HG03439 (cell line): ENCODE data around the gene P2RY1.
"Not testable (repeated sequence)": the region's sequence is repeated elsewhere in the genome, so short reads cannot be mapped to it uniquely, and the experiment has no call there.

Experiments used
- ATAC-seq: cut with Tn5 transposase; IDR thresholded peaks from one replicate; pipeline ENCODE4 v1.9.1; 2021; ENCODE audit warnings: mild to moderate bottlenecking, moderate library complexity; ENCODE audit not compliant: unreplicated experiment

P2RY1 gene

DNA sequence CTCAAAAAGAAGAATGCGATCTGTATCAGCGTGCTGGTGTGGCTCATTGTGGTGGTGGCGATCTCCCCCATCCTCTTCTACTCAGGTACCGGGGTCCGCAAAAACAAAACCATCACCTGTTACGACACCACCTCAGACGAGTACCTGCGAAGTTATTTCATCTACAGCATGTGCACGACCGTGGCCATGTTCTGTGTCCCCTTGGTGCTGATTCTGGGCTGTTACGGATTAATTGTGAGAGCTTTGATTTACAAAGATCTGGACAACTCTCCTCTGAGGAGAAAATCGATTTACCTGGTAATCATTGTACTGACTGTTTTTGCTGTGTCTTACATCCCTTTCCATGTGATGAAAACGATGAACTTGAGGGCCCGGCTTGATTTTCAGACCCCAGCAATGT, 1.3 kb downstream of the P2RY1 start:
- no peak for ATAC-seq

DNA sequence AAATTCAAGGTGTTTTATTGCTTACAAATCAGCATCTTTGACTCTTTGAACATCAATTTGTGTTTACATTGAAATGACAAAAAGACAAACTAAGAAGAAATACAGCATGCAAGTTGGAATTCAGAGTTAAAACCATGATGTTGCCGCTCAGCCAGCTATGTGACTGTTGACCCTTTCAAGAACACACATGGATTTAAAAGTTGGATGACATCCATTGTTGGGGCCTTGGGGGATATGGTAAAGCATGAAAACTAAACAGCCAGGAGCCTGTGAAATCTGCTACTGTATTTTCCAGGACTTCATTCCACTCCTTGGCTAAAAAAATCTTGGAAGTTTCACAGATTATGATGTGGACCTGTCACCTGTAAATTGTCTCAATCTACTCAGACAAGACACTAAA, 4.6 kb downstream of the P2RY1 start:
- no peak for ATAC-seq

DNA sequence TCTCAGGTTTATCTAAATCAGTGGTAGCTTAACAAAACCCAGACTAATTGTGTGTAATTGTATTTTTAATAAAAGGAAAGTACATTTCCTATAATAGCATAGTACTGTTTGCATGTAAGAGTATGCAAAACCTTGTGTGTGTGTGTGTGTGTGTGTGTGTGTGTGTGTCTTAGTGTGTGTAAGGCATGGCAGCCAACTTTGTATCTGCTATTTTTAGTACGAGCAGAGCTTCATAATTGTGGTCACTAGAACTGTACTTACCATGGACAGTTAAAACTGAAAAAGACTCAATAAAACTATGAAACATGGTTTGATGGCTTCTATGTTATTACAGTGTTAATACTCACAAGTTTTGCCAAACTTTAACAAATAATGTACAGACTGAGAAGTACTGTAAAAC, 6.2 kb downstream of the P2RY1 start:
- ATAC-seq, result no peak

DNA sequence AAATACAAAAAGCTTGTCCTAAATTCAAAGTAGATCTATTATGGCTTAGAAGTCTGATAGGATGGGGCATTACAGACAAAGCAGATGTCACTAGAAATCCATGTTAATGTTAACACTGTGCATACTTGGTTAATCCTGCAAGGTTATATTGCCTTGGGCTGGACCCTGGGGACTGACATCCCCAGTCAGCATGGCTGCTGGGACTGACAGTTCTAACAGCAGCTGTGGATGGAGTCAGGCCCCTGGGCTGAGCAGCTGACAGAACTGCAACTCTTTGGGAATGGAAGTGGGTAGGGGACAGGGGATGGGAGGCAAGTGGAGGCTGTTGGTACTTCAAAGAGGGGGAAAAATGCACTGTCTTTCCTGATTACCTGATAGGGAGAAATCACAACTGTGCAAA, 7.5 kb downstream of the P2RY1 start:
- ATAC-seq, result no peak

DNA sequence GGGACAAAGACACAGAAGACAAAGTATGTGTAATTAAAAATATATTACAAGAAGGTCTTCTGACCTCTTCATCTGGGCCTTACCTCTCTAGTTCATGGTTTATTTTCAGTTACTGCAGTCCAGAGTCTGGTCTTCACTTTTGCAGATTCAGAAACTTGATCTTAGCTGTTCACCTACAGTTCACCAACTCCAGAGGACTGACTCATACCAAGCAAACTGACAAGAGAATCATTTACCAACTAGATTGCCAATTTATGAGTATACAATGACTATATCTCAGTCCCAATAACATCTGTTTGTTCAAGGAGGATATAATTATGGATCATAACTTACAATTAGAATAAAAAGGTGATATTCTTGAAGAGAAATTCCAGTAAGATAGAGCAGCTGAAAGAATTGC, 9.0 kb downstream of the P2RY1 start:
- no peak for ATAC-seq

DNA sequence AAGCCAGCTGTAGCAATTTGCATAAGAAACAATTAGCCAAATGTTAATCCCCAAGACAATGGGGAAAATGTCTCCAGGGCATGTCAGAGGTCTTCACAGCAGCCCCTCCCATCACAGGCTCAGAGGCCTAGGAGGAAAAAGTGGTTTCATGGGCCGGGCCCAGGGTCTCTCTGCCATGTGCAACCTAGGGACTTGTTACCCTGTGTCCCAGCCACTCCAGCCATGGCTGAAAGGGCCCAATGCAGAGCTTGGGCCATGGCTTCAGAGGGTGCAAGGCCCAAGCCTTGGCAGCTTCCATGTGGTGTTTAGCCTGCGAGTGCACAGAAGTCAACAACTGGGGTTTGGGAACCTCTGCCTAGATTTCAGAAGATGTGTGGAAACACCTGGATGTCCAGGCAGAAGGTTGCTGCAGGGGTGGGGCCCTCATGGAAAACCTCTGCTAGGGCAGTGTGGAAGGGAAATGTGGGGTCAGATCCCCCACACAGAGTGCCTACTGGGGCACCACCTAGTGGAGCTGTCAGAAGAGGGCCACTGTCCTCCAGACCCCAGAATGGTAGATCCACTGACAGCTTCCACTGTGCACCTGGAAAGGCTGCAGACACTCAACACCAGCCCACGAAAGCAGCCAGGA, 11.8 kb downstream of the P2RY1 start:
- not testable (repeated sequence) for ATAC-seq

DNA sequence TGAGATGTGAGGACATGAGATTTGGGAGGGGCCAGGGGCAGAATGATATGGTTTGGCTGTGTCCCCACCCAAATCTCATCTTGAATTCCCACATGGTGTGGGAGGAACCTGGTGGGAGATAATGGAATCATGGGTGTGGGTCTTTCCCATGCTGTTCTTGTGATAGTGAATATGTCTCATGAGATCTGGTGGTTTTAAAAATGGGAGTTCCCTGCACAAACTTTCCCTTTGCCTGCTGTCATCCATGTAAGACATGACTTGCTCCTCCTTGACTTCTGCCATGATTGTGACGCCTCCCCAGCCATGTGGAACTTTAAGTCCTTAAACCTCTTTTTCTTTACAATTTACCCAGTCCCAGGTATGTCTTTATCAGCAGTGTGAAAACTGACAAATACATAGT, 12.7 kb downstream of the P2RY1 start:
- not testable (repeated sequence) for ATAC-seq

DNA sequence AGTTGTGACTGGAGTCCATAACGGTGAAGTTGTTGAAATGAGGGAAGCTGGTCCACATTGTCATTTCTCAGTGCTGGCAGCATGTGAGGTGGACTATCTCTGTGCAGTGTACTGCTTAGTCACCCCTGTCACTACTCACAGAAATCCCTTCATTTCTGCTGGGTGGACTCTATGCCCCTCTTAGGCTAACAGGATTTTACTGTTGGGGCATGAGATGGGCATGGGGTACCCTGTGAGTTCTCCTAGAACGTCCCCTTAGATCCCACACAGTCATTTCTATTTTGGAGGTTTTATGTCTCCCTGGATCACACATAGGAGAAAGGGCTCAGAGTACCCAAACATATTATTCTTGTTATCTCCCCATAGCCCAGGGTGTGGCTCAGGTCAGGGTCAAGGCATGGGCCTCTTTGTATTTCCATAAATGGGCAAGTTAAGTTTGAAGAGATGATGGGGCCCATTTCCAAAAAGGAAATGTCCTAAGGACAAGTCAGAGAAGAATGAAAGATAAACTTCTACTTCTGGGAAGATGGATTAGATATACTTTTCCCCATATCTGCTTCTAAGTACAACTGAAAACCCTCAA, 15.2 kb downstream of the P2RY1 start:
- no peak for ATAC-seq

DNA sequence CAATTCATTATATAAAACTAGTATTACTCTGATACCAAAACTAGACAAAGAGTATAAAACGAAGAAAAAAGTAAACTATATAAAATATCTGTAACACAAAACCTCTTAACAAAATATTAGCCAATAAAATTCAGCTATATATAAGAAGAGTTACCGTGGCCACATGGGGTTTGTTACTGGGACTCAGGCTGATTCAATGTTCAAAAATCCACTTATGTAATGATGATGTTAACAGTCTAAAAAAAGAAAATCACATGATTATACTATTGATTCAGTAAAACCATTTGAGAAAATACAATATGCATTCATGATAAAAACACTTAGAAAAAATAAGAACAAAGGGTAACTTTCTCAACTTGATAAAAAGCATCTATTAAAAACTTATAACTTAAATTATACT, 18.3 kb downstream of the P2RY1 start:
- ATAC-seq, result no peak

DNA sequence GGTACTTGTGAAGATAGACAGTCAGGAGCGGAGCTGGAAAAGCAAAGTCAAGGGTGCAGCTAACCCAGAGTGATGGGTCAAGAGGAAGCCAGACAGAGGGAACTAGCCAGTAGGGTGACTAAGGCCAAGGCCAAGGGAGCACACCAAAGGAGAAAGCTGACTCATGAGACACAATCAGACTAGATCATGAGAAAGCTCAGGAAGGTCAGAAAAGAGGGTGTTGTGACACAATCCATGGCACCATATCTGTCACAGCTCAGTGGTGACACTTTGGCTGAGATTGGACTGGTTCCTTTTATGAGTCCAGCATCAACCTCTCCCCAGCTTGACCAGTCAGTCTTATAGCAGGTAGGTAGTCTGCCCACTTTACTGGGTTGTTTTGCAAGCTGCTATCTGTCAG, 22.2 kb downstream of the P2RY1 start:
- no peak for ATAC-seq

DNA sequence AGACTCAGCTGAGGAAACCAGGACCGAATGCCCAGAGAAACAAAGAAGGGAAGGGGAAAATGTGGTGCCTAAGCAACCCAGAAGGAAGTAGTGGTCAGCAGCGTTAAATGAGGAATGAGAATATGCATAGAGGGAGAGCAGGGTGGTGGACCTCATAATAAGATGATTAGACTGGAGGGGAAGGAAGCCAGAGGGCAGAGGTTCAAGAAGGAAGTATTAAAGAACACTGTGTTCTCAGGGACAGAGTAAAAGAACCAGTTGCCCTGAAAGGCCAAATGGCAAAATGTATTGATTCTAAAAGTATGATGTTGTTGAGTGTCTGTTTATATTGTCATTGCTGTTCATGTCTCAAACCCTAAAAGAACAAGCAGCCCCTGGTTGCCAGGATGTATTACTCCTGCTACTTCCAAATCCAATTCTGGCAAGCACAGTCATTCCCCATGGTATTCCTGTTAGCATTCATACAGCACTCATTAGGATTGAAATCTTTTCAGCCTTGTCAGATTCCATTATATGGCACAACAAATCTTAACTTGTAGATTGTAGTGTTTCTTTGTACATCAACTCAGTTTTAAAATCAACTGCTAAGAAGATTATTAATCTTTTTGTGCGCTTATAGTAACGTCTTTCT, 23.4 kb downstream of the P2RY1 start:
- ATAC-seq, result no peak

DNA sequence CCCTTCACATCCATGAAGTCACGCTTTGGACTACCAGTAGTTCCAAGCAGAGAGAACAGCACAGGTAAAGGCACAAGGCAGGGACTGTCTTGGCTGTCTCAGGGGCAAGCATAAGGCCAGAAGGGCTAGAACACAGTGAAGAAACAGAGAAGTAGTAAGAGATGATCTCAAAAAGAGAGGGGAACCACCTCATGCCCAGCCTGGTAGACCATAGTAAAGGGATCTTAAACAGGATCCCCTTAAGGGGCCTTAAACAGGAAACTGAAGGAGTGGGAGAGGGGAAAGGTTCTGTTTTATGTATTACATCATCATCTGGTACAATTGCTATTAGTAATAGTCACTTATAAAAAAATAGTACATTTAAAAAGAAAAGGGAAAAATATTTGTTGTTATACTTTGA, 25.8 kb downstream of the P2RY1 start:
- ATAC-seq, result no peak

DNA sequence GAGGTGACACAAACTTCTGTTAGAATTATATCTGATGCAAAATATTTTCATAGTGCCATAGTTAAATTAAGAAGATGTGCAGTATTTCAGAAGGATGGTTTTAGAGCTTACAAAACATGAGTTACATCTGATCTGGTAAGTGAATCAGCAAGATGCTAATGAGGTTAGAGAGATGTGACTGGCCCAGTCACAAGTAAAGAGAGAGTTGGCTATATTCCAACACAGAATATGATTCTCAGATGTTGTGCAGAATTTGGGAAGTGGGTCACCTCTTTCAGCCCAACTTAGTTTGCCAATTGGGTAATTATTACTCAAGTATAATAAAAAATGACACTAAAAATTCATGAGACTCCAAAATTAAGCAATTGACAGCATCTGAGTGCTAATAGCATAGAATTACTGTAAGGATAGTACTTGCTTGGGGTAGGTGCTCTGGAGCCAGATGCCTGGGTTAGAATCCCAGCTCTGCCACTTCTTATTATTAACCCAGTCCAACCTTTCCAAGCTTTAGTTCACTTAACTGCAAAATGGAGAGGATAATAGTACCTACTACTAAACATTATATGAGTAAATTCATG, 30.8 kb downstream of the P2RY1 start:
- ATAC-seq, result no peak

DNA sequence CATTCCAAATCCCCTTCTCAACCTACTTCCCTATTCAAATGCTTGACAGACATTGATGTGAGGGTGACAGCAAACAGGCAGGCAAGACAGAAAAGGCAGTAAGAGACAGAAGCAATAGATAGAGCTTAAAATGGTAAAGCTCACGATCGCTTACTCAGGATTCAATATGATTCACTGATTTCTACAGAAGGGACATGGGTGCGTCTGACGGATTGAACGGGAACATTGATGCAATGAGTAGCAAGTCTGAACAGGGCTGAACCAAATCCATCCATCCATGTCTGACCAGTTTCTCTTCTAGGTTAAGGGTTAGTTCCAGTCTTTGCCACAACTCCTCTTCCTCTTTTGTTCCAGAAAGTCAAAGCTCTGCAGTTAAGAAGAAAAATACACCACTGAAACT, 35.1 kb downstream of the P2RY1 start:
- no peak for ATAC-seq

DNA sequence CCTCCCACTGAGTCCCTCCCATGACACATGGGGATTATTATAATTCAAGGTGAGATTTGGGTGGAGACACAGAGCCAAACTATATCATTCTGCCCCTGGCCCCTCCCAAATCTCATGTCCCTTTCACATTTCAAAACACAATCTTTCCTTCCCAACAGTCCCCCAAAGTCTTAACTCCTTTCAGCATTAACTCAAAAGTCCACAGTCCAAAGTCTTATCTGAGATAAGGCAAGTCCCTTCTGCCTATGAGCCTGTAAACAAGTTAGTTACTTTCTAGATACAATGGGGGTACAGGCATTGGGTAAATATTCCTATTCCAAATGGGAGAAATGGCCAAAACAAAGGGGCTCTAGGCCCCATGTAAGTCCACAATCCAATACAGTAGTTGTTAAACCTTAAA, 38.4 kb downstream of the P2RY1 start:
- ATAC-seq, result not testable (repeated sequence)

DNA sequence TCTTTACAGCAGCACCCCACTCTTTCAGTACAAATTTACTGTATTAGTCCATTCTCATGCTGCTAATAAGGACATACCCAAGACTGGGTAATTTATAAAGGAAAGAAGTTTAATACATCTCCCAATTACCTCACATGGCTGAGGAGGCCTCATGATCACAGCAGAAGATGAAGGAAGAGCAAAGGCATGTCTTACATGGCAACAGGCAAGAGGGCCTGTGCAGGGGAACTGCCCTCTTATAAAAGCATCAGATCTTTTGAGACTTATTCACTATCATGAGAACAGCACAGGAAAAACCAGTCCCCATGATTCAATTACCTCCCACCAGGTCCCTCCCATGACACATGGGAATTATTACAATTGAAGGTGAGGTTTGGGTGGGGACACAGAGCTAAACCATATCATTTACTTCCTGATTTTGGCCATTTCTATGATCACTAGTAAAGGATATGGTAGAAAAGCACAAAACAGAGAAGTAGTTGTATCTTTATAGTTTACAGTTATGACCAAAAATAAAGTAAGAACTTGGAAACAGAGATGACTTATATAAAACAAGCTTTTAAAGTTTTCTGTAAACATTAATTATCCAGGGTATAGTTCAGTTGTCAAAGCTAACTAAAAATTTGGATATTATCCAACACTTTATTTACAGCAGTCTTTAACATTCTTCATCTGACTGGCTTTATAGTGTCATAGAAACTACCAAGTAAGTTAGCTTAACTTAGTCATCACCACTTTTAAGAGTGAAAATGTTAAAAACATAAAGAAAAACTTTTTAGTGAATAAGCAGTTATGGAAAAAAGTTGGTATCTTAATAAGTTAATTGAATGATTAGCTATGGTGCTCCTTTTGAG, 40.2 kb downstream of the P2RY1 start:
- ATAC-seq, result no peak

DNA sequence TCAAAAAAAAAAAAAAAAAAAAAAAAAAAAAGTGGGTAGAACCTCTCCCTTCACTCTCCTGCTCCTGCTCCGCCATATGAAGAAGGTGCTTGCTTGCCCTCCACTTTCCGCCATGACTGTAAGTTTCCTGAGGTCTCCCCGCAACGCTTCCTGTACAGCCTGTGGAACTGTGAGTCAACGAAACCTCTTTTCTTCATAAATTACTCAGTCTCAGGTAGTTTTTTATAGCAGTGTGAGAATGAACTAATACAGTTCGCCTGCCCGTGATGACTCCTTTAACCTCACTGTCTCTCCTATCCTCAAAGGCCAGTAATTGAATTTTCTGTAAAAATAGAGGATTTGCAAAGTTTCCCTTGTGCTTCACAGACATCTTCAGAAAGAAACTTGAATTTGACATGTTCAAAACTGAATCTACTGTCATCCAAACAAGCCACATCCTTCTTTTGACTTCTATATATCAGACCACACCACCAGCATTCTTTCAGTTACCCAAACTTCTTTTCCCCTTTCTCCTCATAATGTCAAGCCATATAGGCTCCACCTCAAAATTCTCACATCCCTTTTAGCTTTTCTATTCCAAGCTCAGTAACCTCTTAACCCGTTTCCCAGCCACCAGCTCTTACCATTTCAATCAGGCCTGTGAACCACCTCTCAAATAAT, 44.3 kb downstream of the P2RY1 start:
- no peak for ATAC-seq

DNA sequence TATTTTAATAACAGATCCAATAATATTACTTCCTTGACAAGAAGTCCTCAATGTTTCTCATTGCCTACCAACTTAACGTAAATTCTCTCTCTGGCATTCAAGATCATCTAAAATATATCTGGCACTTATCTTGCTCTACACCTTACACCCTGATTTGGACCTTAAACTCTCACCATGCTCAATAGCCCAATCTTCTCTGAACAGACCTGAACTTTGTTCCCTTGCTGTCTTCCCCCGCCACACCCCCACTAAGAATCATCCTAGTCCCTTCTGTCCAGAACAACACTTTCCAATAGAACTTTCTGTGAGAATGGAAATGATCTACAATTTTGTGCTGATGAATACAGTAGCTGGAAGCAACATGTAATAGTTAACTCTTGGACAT, 44.9 kb downstream of the P2RY1 start:
- no peak for ATAC-seq

DNA sequence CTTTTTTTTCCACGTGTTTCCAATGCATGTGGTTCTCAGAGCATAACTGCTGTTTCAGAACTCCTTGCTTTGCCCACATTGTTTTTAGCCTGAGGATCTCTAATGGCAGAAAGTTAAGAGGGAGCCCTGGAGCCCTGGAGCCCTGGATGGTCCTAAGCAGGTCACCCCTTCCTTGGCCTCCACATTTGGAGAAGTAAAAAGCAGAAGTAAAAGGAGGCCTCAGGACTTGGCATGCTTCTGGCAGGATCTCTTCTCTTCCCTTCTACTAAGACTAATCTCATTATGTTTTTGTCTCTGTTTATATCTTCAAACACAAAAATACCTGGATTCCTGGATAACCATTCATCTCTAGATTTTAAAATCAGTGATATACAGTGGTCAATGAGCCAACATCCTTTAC, 50.1 kb downstream of the P2RY1 start:
- no peak for ATAC-seq
